Caki2 (cell line): Measurements from ENCODE around the gene BDKRB1. TPM values are rescaled to one million over a fixed set of nuclear protein-coding genes. Genes with fewer than 3 reads are reported as not detected.

Experiments
- DNase-seq: peaks from one replicate; pipeline ENCODE4 v3.0.0-alpha.2; 2015; ENCODE audit warnings: low read depth
- in situ Hi-C: cut with HindIII; loops from 2 replicates; pipeline ENCODE4 v1.10.0; 2016; ENCODE audit warnings: low sequenced_read_pairs, low pct_unique_long_range_greater_than_20kb, mixed read lengths
- total RNA-seq: library from RNA; depleted of rRNA; stranded (reverse); fragments of >200 nt; shearing (Covaris generic); gene quantifications from 2 replicates; pipeline ENCODE4 v1.2.3, GENCODE V29; 2014; ENCODE audit warnings: low replicate concordance; rRNA removed

The BDKRB1 gene
- total RNA-seq, 1 experiment from 2014 or later = not detected

DNA sequence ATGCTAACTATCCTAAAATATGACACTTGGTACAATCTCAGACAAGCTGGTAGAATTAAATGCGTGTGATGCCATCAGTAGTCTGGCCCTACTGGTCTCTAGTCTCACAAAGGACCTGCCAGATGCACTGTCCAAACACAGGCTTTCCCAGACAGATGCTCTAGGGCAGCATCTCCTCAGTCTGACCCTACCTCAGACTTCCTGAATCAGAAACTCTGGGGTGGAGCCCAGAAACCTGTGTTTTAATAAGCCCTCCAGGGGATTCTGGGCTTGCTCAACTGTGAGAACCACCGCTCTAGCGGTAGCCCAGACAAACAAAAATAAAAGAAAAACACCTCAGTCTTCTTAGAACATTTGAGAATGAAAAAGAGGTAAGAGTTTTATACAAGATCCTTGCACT lies 48.0 kb downstream of the BDKRB1 start:
- in situ Hi-C loops = no loop called here

DNA sequence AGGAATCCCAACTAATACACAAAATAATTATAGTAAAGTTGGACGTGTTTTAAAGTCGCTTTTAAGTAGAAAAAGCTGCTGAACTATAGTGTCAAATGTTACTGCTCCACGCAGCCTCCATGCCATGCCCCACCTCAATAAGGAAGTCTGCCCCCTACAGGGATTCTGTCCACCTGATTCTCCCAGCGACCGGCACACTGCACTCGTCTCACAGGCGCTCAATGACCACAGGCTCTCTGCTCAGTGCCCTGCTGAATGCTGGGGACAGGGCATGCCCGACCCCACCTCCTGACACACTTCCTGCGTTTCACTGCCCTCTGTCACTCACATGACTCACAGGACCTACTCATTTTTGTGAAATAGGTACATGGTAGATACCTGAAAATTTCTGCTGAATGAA lies 48.9 kb downstream of the BDKRB1 start:
- DNase-seq = no peak
- in situ Hi-C loops = no loop called here

More for the DNA sequence above, 48.0 kb downstream of the BDKRB1 start:
- no peak for DNase-seq

DNA sequence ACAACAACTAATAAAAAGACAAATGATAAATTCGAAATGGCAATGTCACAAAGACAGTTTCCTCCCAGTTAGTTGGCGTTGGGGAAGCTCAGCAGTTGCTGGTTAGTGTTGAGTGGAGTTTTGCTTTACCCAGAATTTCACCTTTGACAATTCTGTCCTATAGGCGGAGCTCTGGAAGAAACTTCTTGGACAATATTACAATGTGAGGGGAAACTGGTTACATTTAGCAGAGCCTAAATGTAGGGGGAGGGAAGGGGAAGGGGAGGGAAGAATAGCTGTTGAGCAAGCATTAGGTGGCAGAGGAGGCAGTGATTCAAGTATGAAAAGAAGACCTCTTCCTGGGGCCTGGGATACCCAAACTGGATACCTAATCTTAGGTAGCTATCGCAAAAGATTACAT lies 51.4 kb downstream of the BDKRB1 start:
- in situ Hi-C loops = no loop called here
- peak; percentile 6 for DNase-seq

DNA sequence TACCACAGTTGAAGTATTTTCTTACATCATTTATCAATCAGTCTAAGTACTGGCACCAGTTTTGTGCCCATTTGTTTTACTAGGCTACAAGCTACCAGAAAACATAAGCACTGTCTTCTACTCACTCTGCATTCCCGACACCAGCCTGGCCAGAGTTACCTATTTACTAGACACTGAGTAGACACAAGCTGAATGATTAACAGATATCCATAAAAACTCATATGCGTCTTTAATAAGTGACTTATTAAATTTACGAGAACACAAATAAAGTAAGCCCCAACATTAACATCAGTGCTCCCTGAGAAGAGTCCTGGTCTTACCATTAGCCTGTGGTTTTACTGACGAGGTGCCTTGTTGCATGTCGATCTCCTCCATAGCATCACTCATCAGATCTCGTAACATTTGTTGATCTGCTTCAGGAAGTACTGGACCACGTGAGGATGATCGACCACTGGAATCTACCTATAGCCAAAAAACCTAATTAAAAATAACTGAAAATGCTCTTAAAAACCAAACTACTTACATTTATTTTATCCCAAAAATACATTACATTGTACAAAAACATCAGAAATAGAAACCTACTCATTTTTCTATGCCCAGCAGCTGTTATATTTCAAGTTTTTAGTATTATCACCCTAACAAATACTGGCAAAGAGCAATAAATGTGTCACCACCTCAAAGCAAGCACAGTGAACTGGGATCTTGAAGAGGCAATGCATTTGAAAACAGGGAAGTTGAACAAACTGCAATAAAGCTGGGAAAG lies 53.3 kb downstream of the BDKRB1 start:
- DNase-seq = peak; percentile 86
- in situ Hi-C loops = no loop called here

DNA sequence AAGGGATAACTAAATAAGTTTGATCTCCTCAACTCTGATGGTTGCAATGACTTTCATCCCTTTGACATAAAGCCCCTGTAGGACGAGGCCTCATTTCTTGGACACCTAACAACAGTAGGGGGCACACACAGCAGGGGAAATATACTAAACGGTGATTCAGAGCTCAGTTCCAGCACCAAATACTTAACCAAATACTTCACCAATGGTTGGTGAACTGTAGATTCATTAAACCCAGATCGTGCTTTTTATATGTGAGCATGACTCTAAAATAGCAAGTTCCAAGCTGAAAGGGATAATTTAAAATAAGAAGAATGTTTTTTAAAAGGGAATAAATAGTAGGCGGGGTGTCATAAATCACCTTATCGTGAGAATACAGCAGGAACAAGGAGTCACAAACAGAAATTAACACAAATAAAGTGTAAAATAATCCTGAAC lies 53.9 kb downstream of the BDKRB1 start:
- in situ Hi-C loops = no loop called here
- DNase-seq = peak; percentile 64

DNA sequence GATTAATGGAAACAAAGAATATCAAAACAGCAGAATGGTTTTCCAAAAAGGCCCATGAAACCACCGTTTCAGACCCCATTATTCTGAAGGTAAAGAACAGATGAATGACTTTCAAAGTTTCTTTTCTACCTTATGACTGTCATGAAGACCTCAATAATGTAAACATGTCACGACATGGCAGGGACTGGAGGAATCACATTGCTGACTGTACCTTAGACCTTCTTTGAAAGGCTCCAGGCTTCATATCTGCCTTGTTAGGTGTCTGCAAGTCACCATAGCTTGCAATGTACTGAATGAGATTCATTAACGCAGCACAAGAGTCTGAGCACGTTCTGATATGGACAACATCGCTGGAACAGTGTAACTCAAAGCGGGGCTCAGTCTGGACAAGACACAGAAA lies 54.9 kb downstream of the BDKRB1 start:
- no peak for DNase-seq
- in situ Hi-C loops = no loop called here

Other genes with a start within 250 kb of the BDKRB1 start
- 1.3 and 2.6 TPM in 2 replicates for gene C14orf132, start 216.8 kb upstream of the BDKRB1 start, total RNA-seq
- 0.14 and 0.87 TPM in 2 replicates for gene BDKRB2, start 51.4 kb upstream of the BDKRB1 start, total RNA-seq
- gene ATG2B, start 107.1 kb downstream of the BDKRB1 start, total RNA-seq = 1.2 and 1.6 TPM in 2 replicates
- gene GSKIP, start 107.3 kb downstream of the BDKRB1 start, total RNA-seq = 21.9 and 26.8 TPM in 2 replicates
- 2.6 and 5.6 TPM in 2 replicates for gene AK7, start 135.9 kb downstream of the BDKRB1 start, total RNA-seq
- gene PAPOLA, start 246.2 kb downstream of the BDKRB1 start, total RNA-seq = 79.4 and 99.1 TPM in 2 replicates